Peyer's patch (tissue), 4 donors: ENCODE measurements around the gene NR1I3. TPM values are rescaled to one million over a fixed set of nuclear protein-coding genes. Genes with fewer than 3 reads are reported as not detected.
A peak's percentile ranks its signal among the peaks of the same experiment; 100 is the strongest.
"Not testable (repeated sequence)": the region's sequence is repeated elsewhere in the genome, so short reads cannot be mapped to it uniquely, and the experiment has no call there.

Experiments used
- DNase-seq, 3 donors: peaks; one replicate each; pipeline ENCODE4 v3.0.0-alpha.2; 2017 to 2019
- H3K27ac ChIP-seq, 4 donors: fragments of 200-600 bp; sonication (generic); one replicate each; pipeline ENCODE4 v1.5.1; 2016 to 2019
- H3K27me3 ChIP-seq, 2 donors: fragments of 200-600 bp; sonication (generic); one replicate each; pipeline ENCODE4 v1.5.1; 2019
- H3K36me3 ChIP-seq, 3 donors: fragments of 200-600 bp; sonication (generic); one replicate each; pipeline ENCODE4 v1.5.1; 2016 to 2019
- H3K4me1 ChIP-seq, 4 donors: fragments of 200-600 bp; sonication (generic); one replicate each; pipeline ENCODE4 v1.5.1; 2016 to 2019
- H3K4me3 ChIP-seq, 4 donors: fragments of 200-600 bp; sonication (generic); 1 replicate in 3 of 4; 2 replicates in 1 of 4; pipeline ENCODE4 v1.5.1; 2016 to 2019; ENCODE audit warnings: mild to moderate bottlenecking in 1 of 4
- H3K9me3 ChIP-seq, 4 donors: fragments of 200-600 bp; sonication (generic); one replicate each; pipeline ENCODE4 v1.5.1; 2016 to 2019; ENCODE audit warnings: mild to moderate bottlenecking in 1 of 4
- CTCF ChIP-seq, 6 experiments: fragments of 450-650 bp in 4 of 6; fragments of 200-600 bp in 2 of 6; sonication (generic) in 1 of 6; IDR thresholded peaks; one replicate each; pipeline ENCODE4 v1.5.1; 2017 to 2019; ENCODE audit warnings: antibody characterized with exemption in 6 of 6, mild to moderate bottlenecking in 3 of 6, moderate library complexity in 1 of 6
- POLR2A ChIP-seq, 2 donors: fragments of 450-650 bp; IDR thresholded peaks; one replicate each; pipeline ENCODE4 v1.5.1; 2017; ENCODE audit warnings: antibody characterized with exemption in 2 of 2, mild to moderate bottlenecking in 2 of 2, moderate library complexity in 2 of 2
- total RNA-seq, 4 donors: library from RNA; depleted of rRNA; stranded (reverse); fragments of >200 nt; gene quantifications; one replicate each; pipeline ENCODE4 v1.1.0, GENCODE V29; 2016

Gene NR1I3
- total RNA-seq, 4 donors from 2014 or later, result 3.2 TPM; not detected in 3

- peaks cover 6 to 40% (median 10%) of the 10 kb centered on the region in 4 donors for H3K4me1 ChIP-seq
- TF ChIP-seq CTCF (IDR thresholded peaks at IDR 0.05) (no peak), POLR2A (IDR thresholded peaks at IDR 0.05) (no peak)
- H3K27ac ChIP-seq, result peak overlapping the region; percentile 70 to 76 (median 74)
- H3K27me3 ChIP-seq, result no peaks in the 10 kb centered on the region
- H3K36me3 ChIP-seq, result peaks cover 0 to 23% (median 0%) of the 10 kb centered on the region in 3 donors
- no peaks in the 10 kb centered on the region for H3K9me3 ChIP-seq
- peak overlapping the region; percentile 64 to 83 (median 68) for H3K4me3 ChIP-seq
- DNase-seq, result peak in 1 of 3 donors; percentile 46
These were observed 11.7 kb downstream of the NR1I3 start for GRCh38 chr1:161226320-161226711.

- Histone ChIP-seq H3K36me3 (peaks cover 0 to 23% (median 0%) of the 10 kb centered on the region in 3 donors), H3K27ac (peak within 1 kb of the TSS; percentile 70 to 79 (median 76)), H3K4me3 (peak within 1 kb of the TSS; percentile 64 to 83 (median 68)), H3K4me1 (peaks cover 6 to 40% (median 10%) of the 10 kb centered on the region in 4 donors), H3K27me3 (no peaks in the 10 kb centered on the region), H3K9me3 (no peaks in the 10 kb centered on the region)
- DNase-seq, result peak; percentile 87 to 97 (median 88)
- TF ChIP-seq CTCF (IDR thresholded peaks at IDR 0.05), result peak; percentile 29 to 82 (median 70)
- TF ChIP-seq POLR2A (IDR thresholded peaks at IDR 0.05), result peak; percentile 13 to 48
These were observed 12.3 kb downstream of the NR1I3 start, which contains the start of gene TOMM40L for GRCh38 chr1:161225534-161226319. Gene TOMM40L (plus strand): TSS chr1:161226060. CDS start chr1:161226490, 430 bp downstream.

- Histone ChIP-seq H3K27ac (peak overlapping the region; percentile 56 to 79 (median 73)), H3K4me1 (peaks cover 6 to 40% (median 10%) of the 10 kb centered on the region in 4 donors), H3K36me3 (peaks cover 0 to 23% (median 0%) of the 10 kb centered on the region in 3 donors), H3K9me3 (no peaks in the 10 kb centered on the region), H3K4me3 (no peak overlapping the region), H3K27me3 (no peaks in the 10 kb centered on the region)
- DNase-seq, result no peak
- TF ChIP-seq POLR2A (IDR thresholded peaks at IDR 0.05) (no peak), CTCF (IDR thresholded peaks at IDR 0.05) (no peak)
These were observed 12.8 kb downstream of the NR1I3 start for GRCh38 chr1:161225178-161225533.

GRCh38 chr1:161224695-161225087, 13.3 kb downstream of the NR1I3 start:
- Histone ChIP-seq H3K27ac (peak overlapping the region in 3 of 4 donors; percentile 56 to 79 (median 76)), H3K36me3 (peaks cover 0 to 20% (median 0%) of the 10 kb centered on the region in 3 donors), H3K4me1 (peaks cover 6 to 40% (median 10%) of the 10 kb centered on the region in 4 donors)
- H3K4me3 ChIP-seq, H3K9me3 ChIP-seq, H3K27me3 ChIP-seq: not testable (repeated sequence)
- peak in 1 of 3 donors; percentile 40 for DNase-seq

GRCh38 chr1:161223805-161224694, 14.0 kb downstream of the NR1I3 start:
- DNase-seq, result peak in 1 of 3 donors; percentile 75
- Histone ChIP-seq H3K27ac (peak overlapping the region in 2 of 4 donors; percentile 76 to 79), H3K4me3 (no peak overlapping the region)

More at GRCh38 chr1:161223805-161224694, 14.0 kb downstream of the NR1I3 start:
- Histone ChIP-seq H3K27me3 (no peaks in the 10 kb centered on the region), H3K36me3 (peaks cover 0 to 14% (median 0%) of the 10 kb centered on the region in 3 donors), H3K9me3 (no peaks in the 10 kb centered on the region), H3K4me1 (peaks cover 6 to 40% (median 10%) of the 10 kb centered on the region in 4 donors)
- no peak for TF ChIP-seq POLR2A (IDR thresholded peaks at IDR 0.05)
- TF ChIP-seq CTCF (IDR thresholded peaks at IDR 0.05), result no peak
